H1 (cell line): ENCODE data around the gene MB. TPM values are rescaled to one million over a fixed set of nuclear protein-coding genes. Genes with fewer than 3 reads are reported as not detected.

Source experiments
- CTCF ChIA-PET: fragments of 300-600 bp; sonication (Branson Sonifier 250); formaldehyde crosslinking; loops from one replicate; lab custom pipeline; 2021; ENCODE audit not compliant: partially characterized antibody; lab: Charles Lee
- POLR2A ChIA-PET: fragments of 300-600 bp; sonication (Branson Sonifier 250); formaldehyde crosslinking; loops from one replicate; lab custom pipeline; 2021; ENCODE audit warnings: inconsistent platforms; ENCODE audit not compliant: partially characterized antibody; lab: Charles Lee
- DNase-seq, 2 experiments: peaks; one replicate each; pipeline versions ENCODE4 v3.0.0 to v3.0.0-alpha.2; 2010 to 2022; ENCODE audit warnings: low spot score in 2 of 2, low read depth in 1 of 2, mixed read lengths in 1 of 2
- FAIRE-seq: peaks from 2 replicates; lab custom pipeline; 2011; peaks lifted over from hg19 to GRCh38; lab: Jason Lieb, UNC
- H2AFZ ChIP-seq: 2 replicates; pipeline ENCODE4 v1.8.1; 2012; ENCODE audit warnings: low read length, inconsistent platforms
- H2AK5ac ChIP-seq: 2 replicates; pipeline ENCODE4 v1.6.1; 2013; ENCODE audit warnings: low read depth, low read length
- H2BK120ac ChIP-seq: replicated peaks from 2 replicates; pipeline ENCODE3; 2013; ENCODE audit warnings: low read depth, low read length, inconsistent platforms
- H2BK12ac ChIP-seq: 2 replicates; pipeline ENCODE4 v1.6.1; 2013; ENCODE audit warnings: low read depth, low read length
- H2BK15ac ChIP-seq: 2 replicates; pipeline ENCODE4 v1.6.1; 2013; ENCODE audit warnings: low read length
- H2BK20ac ChIP-seq: 2 replicates; pipeline ENCODE4 v1.6.1; 2013; ENCODE audit warnings: low read length
- H2BK5ac ChIP-seq: 2 replicates; pipeline ENCODE4 v1.6.1; 2013; ENCODE audit warnings: low read depth, low read length
- H3K14ac ChIP-seq: 2 replicates; pipeline ENCODE4 v1.6.1; 2013; ENCODE audit warnings: inconsistent platforms; ENCODE audit not compliant: insufficient read length
- H3K18ac ChIP-seq: 2 replicates; pipeline ENCODE4 v1.6.1; 2013; ENCODE audit warnings: low read length; ENCODE audit errors: extremely low read depth
- H3K23ac ChIP-seq: 2 replicates; pipeline ENCODE4 v1.6.1; 2013; ENCODE audit warnings: inconsistent platforms; ENCODE audit not compliant: insufficient read length
- H3K23me2 ChIP-seq: 2 replicates; pipeline ENCODE4 v1.6.1; 2013; ENCODE audit warnings: low read depth, low read length
- H3K27ac ChIP-seq: 2 replicates; pipeline ENCODE4 v1.6.1; 2011; ENCODE audit warnings: low read depth, low read length, inconsistent platforms
- H3K27me3 ChIP-seq, 4 experiments: replicated peaks in 1 of 4; 1 replicate in 1 of 4; 2 replicates in 3 of 4; pipeline versions ENCODE4 v1.6.1 to v1.8.1; 2011 to 2013; ENCODE audit warnings: low read length in 3 of 4, mild to moderate bottlenecking in 3 of 4, inconsistent platforms in 2 of 4, mixed read lengths in 2 of 4, moderate library complexity in 1 of 4; ENCODE audit not compliant: control insufficient read depth in 3 of 4, insufficient read depth in 3 of 4; ENCODE audit errors: extremely low read depth in 1 of 4
- H3K36me3 ChIP-seq, 4 experiments: 2 replicates each; pipeline versions ENCODE4 v1.6.1 to v1.8.1; 2011 to 2013; ENCODE audit warnings: mild to moderate bottlenecking in 4 of 4, low read length in 3 of 4, moderate library complexity in 2 of 4, control low read depth in 1 of 4, inconsistent platforms in 1 of 4; ENCODE audit not compliant: insufficient read depth in 4 of 4, control insufficient read depth in 2 of 4
- H3K4ac ChIP-seq: replicated peaks from 2 replicates; pipeline ENCODE3; 2013; ENCODE audit warnings: low read length, low read depth, mixed read lengths, inconsistent platforms; ENCODE audit not compliant: insufficient read length
- H3K4me1 ChIP-seq, 4 experiments: replicated peaks in 1 of 4; 1 replicate in 1 of 4; 2 replicates in 3 of 4; pipeline versions ENCODE4 v1.6.1 to v1.8.1; 2011 to 2013; ENCODE audit warnings: low read length in 3 of 4, inconsistent platforms in 2 of 4, mixed read lengths in 1 of 4; ENCODE audit not compliant: insufficient read depth in 4 of 4, control insufficient read depth in 3 of 4
- H3K4me2 ChIP-seq, 2 experiments: 2 replicates each; pipeline versions ENCODE4 v1.6.1 to v1.8.1; 2011 to 2013; ENCODE audit warnings: low read depth in 2 of 2, low read length in 2 of 2, control low read depth in 1 of 2, inconsistent platforms in 1 of 2, mild to moderate bottlenecking in 1 of 2; ENCODE audit not compliant: insufficient read depth in 1 of 2
- H3K4me3 ChIP-seq, 4 experiments: fragments of 200-600, 300-600 bp in 1 of 4; sonication (generic), shearing (Covaris generic), sonication (Bioruptor Twin) in 1 of 4; 2 replicates each; pipeline versions ENCODE4 v1.5.1 to v1.8.1; 2011 to 2016; ENCODE audit warnings: low read length in 4 of 4, low read depth in 3 of 4, control low read depth in 2 of 4, inconsistent platforms in 2 of 4, mild to moderate bottlenecking in 2 of 4, mixed read lengths in 1 of 4, moderate library complexity in 1 of 4; ENCODE audit not compliant: insufficient read depth in 2 of 4; ENCODE audit errors: extremely low read depth in 1 of 4
- H3K56ac ChIP-seq: replicated peaks from 2 replicates; pipeline ENCODE3; 2013; ENCODE audit warnings: low read depth, mild to moderate bottlenecking, mixed read lengths, low read length, inconsistent platforms; ENCODE audit not compliant: insufficient read length
- H3K79me1 ChIP-seq: 2 replicates; pipeline ENCODE4 v1.6.1; 2013; ENCODE audit warnings: low read depth, low read length, control low read depth
- H3K79me2 ChIP-seq, 2 experiments: 2 replicates each; pipeline versions ENCODE4 v1.6.1 to v1.8.1; 2012 to 2013; ENCODE audit warnings: low read length in 2 of 2, mild to moderate bottlenecking in 2 of 2, inconsistent platforms in 1 of 2; ENCODE audit not compliant: insufficient read depth in 2 of 2, control insufficient read depth in 1 of 2
- H3K9ac ChIP-seq, 4 experiments: replicated peaks in 1 of 4; 1 replicate in 1 of 4; 2 replicates in 3 of 4; pipeline versions ENCODE4 v1.6.1 to v1.8.1; 2011 to 2013; ENCODE audit warnings: low read depth in 3 of 4, low read length in 3 of 4, control low read depth in 2 of 4, mild to moderate bottlenecking in 2 of 4, moderate library complexity in 2 of 4, inconsistent platforms in 1 of 4; ENCODE audit errors: extremely low read depth in 1 of 4
- H3K9me3 ChIP-seq, 2 experiments: 2 replicates each; pipeline versions ENCODE4 v1.6.1 to v1.8.1; 2012 to 2013; ENCODE audit warnings: mild to moderate bottlenecking in 2 of 2, moderate library complexity in 2 of 2, control low read depth in 1 of 2, inconsistent platforms in 1 of 2, low read depth in 1 of 2, low read length in 1 of 2, mixed read lengths in 1 of 2; ENCODE audit not compliant: insufficient read depth in 2 of 2
- H4K20me1 ChIP-seq, 2 experiments: replicated peaks in 1 of 2; 2 replicates each; pipeline versions ENCODE3 to v1.8.1; 2011 to 2013; ENCODE audit warnings: inconsistent platforms in 2 of 2, low read length in 2 of 2, mild to moderate bottlenecking in 1 of 2; ENCODE audit not compliant: insufficient read depth in 2 of 2, control insufficient read depth in 1 of 2
- H4K5ac ChIP-seq: 2 replicates; pipeline ENCODE4 v1.6.1; 2013; ENCODE audit warnings: low read length, low read depth, mixed read lengths, inconsistent platforms; ENCODE audit not compliant: insufficient read length
- H4K8ac ChIP-seq: 2 replicates; pipeline ENCODE4 v1.8.0; 2013; ENCODE audit warnings: mild to moderate bottlenecking, moderate library complexity, low read length, inconsistent platforms; ENCODE audit not compliant: insufficient read depth; ENCODE audit errors: extremely low read depth
- H4K91ac ChIP-seq: replicated peaks from 2 replicates; pipeline ENCODE3; 2013; ENCODE audit warnings: low read length, mixed read lengths, inconsistent platforms; ENCODE audit not compliant: insufficient read length
- BCL11A ChIP-seq, 2 experiments: IDR thresholded peaks; one replicate each; pipeline ENCODE4 v1.6.1; 2011; ENCODE audit warnings: low read depth in 2 of 2, low read length in 2 of 2, mild to moderate bottlenecking in 2 of 2
- BRCA1 ChIP-seq: IDR thresholded peaks from 2 replicates; pipeline ENCODE4 v1.6.1; 2012; ENCODE audit warnings: low read depth, low read length, improper control_type of control experiment
- CBX8 ChIP-seq: fragments of 300-800, 300-1000 bp; sonication (generic); IDR thresholded peaks from 2 replicates; pipeline ENCODE4 v1.7.1; 2016; ENCODE audit warnings: low read depth, low read length, borderline replicate concordance
- CTBP2 ChIP-seq: IDR thresholded peaks from 2 replicates; pipeline ENCODE4 v1.7.0; 2011; ENCODE audit warnings: borderline replicate concordance, mild to moderate bottlenecking, moderate library complexity, mixed read lengths, low read length; ENCODE audit not compliant: insufficient read depth, insufficient read length
- MAFK ChIP-seq: IDR thresholded peaks from 2 replicates; pipeline ENCODE4 v1.6.1; 2012; ENCODE audit warnings: low read depth, mild to moderate bottlenecking, improper control_type of control experiment, low read length
- RAD21 ChIP-seq, 2 experiments: IDR thresholded peaks in 1 of 2; conservative IDR thresholded peaks in 1 of 2; 2 replicates each; pipeline ENCODE4 v1.6.1; 2011; ENCODE audit warnings: low read depth in 2 of 2, low read length in 2 of 2, improper control_type of control experiment in 1 of 2, inconsistent platforms in 1 of 2, mild to moderate bottlenecking in 1 of 2, moderate library complexity in 1 of 2
- RBBP5 ChIP-seq: IDR thresholded peaks from 2 replicates; pipeline ENCODE4 v1.7.1; 2012; ENCODE audit warnings: low read depth, mild to moderate bottlenecking, inconsistent platforms, low read length, moderate library complexity, borderline replicate concordance
- SAP30 ChIP-seq: fragments of 300-600 bp; sonication (generic); IDR thresholded peaks from 2 replicates; pipeline ENCODE4 v1.7.1; 2012; ENCODE audit warnings: low read length, moderate library complexity, mild to moderate bottlenecking, inconsistent platforms; ENCODE audit not compliant: insufficient read depth, insufficient replicate concordance
- TEAD4 ChIP-seq: IDR thresholded peaks from 2 replicates; pipeline ENCODE4 v1.6.1; 2012; ENCODE audit warnings: low read depth, low read length, inconsistent platforms, mixed read lengths
- WGBS, 2 experiments: shearing (Covaris generic) in 1 of 2; methylation state at CpG; one replicate each; pipeline versions ENCODE4 v1.1.6 to v1.1.7; 2013 to 2015; ENCODE audit warnings: low lambda C conversion rate in 2 of 2, mixed read lengths in 2 of 2, inconsistent platforms in 1 of 2, low coverage in 1 of 2, missing lambda C conversion rate in 1 of 2; ENCODE audit not compliant: insufficient replicate concordance in 2 of 2, insufficient coverage in 1 of 2, insufficient read length in 1 of 2; ENCODE audit errors: extremely low coverage in 1 of 2, missing lambda C conversion rate in 1 of 2; 5-methylcytosine and 5-hydroxymethylcytosine counted together
- polyA plus RNA-seq, 7 experiments: library from polyadenylated mRNA; depleted of rRNA in 3 of 7; stranded (reverse) in 5 of 7; unstranded in 2 of 7; fragments of >200 nt in 5 of 7; fragments of 200-250 nt in 2 of 7; gene quantifications; 1 replicate in 5 of 7; 2 replicates in 1 of 7; 4 replicates in 1 of 7; pipeline versions ENCODE4 v1.2.1 to v1.2.3, GENCODE V29; 2011 to 2013; ENCODE audit warnings: missing spikeins in 2 of 7, mixed read lengths in 2 of 7
- total RNA-seq: library from RNA; stranded (reverse); fragmentation: NEBNext Ultra II Directional; extraction: Animal tissue kit (Norgen Biotek cat#: 25700); gene quantifications from 2 replicates; pipeline ENCODE4 v1.2.1, GENCODE V29; 2021
- TF ChIP-seq, protein P1 (sequence below): IDR thresholded peaks from 2 replicates; pipeline ENCODE4 v1.6.1; 2012; ENCODE audit warnings: inconsistent platforms

MB gene
- total and polyA plus RNA-seq, 2 of the 8 experiments (the other 6 are each of a cell fraction or from before 2014, with no cell fraction given) = 1.5 TPM; not detected in 1

DNA sequence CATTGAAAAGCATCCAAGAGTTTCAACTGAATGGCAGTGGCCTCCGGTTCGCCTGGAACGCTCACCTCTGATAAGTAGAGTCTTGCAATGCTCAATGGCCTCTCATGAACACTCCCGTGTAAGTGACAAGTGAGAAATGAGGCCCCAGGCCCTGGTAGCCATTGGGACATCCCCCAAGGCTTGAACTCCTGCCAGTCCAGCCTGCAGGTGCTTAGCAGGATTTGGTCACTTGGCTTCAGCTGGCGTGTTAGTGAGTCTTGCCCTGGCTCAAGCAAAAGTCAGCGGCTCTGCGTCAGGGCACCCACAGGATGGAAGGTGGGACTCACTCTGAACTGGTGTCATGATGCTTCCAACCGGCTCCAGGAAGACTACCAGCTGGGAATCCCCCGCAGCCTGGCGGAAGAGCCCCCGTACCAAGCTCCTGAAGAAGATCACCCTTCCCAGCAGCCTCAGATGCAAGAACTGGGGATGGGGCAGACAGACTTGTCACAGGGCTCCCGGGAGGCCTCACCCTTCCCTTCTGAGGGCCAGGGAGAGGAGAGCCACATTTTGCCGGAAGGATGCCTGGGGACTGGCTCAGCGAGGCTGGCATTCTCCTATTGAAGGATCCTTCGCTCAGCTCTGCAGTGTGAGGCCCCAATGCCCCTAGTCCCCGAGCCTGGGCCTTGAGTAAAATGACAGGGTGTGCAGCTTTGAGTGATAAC, 19.3 kb downstream of the MB start:
- CTCF ChIA-PET = interaction anchor here (0.6 to 2.7 kb wide), 5 partner anchors 15 to 468 kb away, joined by 3 to 11 read pairs (median 4); no protein-coding TSS in a partner anchor
- no peak overlapping the region for H4K5ac ChIP-seq
- H4K91ac ChIP-seq = no peak overlapping the region
- H2BK15ac ChIP-seq = no peak overlapping the region
- H3K36me3 ChIP-seq = no peaks in the 10 kb centered on the region
- no peak overlapping the region for H3K14ac ChIP-seq
- H2AK5ac ChIP-seq = no peak overlapping the region
- no peaks in the 10 kb centered on the region; the same call in 1 of the 2 replicates for H3K79me1 ChIP-seq
- H3K18ac ChIP-seq = no peak overlapping the region
- no peak overlapping the region for H2BK5ac ChIP-seq
- no peak overlapping the region for H2BK120ac ChIP-seq
- H3K79me2 ChIP-seq = peaks cover 0 to 3% of the 10 kb centered on the region in 2 experiments; a peak in 1 of 4 replicates
- no peak overlapping the region for H3K23ac ChIP-seq
- POLR2A ChIA-PET = no interaction called here
- H3K4me3 ChIP-seq = no peak overlapping the region
- H3K4ac ChIP-seq = no peak overlapping the region
- H3K4me1 ChIP-seq = peaks cover 0 to 6% (median 1%) of the 10 kb centered on the region in 4 experiments; a peak in 3 of 7 replicates
- DNase-seq = no peak
- no peak for FAIRE-seq
- no peak overlapping the region for H3K27ac ChIP-seq
- H2AFZ ChIP-seq = no peak overlapping the region
- TF ChIP-seq RBBP5 = no peak
- TF ChIP-seq BRCA1 = no peak
- TF ChIP-seq MAFK = no peak
- TF ChIP-seq, protein P1, sequence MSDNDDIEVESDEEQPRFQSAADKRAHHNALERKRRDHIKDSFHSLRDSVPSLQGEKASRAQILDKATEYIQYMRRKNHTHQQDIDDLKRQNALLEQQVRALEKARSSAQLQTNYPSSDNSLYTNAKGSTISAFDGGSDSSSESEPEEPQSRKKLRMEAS = no peak
- no peak for TF ChIP-seq TEAD4
- no peak for TF ChIP-seq CTBP2
- TF ChIP-seq SAP30 = no peak
- no peak for TF ChIP-seq RAD21 (IDR thresholded peaks at IDR 0.05 in 1 of 2, conservative IDR thresholded peaks at IDR 0.05 in 1 of 2; ENCODE audit: low read depth in 2 of 2, low read length in 2 of 2)
- no peak for TF ChIP-seq BCL11A (IDR thresholded peaks at IDR 0.05; ENCODE audit: low read depth in 2 of 2, low read length in 2 of 2)
- TF ChIP-seq CBX8 = no peak
- TF ChIP-seq, all 59 proteins: peak for 0
- no peak overlapping the region for H2BK12ac ChIP-seq
- H4K8ac ChIP-seq = no peak overlapping the region
- H2BK20ac ChIP-seq = no peak overlapping the region
- 90% methylated on average over 15 of the region's 16 CpGs; no CpG with 5 or more reads in 1 of the 2 experiments for WGBS, 2 experiments
- peaks cover 0 to 4% of the 10 kb centered on the region in 2 experiments for H4K20me1 ChIP-seq
- peaks cover 0 to 7% of the 10 kb centered on the region in 2 experiments; a peak in 1 of 4 replicates for H3K9me3 ChIP-seq
- H3K23me2 ChIP-seq = peaks cover 4% of the 10 kb centered on the region
- no peaks in the 10 kb centered on the region for H3K27me3 ChIP-seq
- no peak overlapping the region for H3K4me2 ChIP-seq
- no peak overlapping the region for H3K9ac ChIP-seq
- H3K56ac ChIP-seq = no peak overlapping the region
